Measurements from ENCODE around the gene EIF4G3. TPM values are rescaled to one million over a fixed set of nuclear protein-coding genes. Genes with fewer than 3 reads are reported as not detected.

EIF4G3 gene
- total and polyA plus RNA-seq, 10 donors = 14.3 to 97.3 (median 64.1) TPM

DNA sequence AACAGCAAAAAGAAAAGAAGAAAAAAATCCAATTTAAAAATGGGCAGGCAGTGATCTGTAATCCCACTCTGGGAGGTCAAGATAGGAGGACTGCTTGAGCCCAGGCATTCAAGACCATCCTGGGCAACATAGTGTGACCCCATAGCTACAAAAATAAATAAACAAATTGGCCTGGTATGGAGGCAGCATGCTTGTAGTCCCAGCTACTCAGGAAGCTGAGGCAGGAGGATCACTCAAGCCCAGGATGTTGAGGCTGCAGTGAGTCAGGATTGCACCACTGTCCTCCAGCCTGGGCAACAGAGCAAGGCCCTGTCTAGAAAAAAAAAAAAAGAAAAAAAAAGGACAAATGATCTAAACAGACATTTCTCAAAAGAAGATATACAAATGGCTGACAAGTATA lies 99.6 kb downstream of the EIF4G3 start:
- Histone ChIP-seq H3K27me3 (replicated peaks in 1 of 7) (no peaks in the 10 kb centered on the region), H3K36me3 (peaks cover 0 to 58% (median 8%) of the 10 kb centered on the region in 6 donors), H3K4me3 (no peak overlapping the region), H3K9me3 (no peaks in the 10 kb centered on the region), H3K4me1 (peaks cover 0 to 46% (median 7%) of the 10 kb centered on the region in 6 donors), H3K27ac (peak overlapping the region in 1 of 8 donors; percentile 46)
- intact Hi-C loops (cut with DNase I; ENCODE audit: low total_unique reads) = no loop called here
- TF ChIP-seq POLR2AphosphoS5 (IDR thresholded peaks at IDR 0.05) (no peak), POLR2A (IDR thresholded peaks at IDR 0.05) (no peak)
- TF ChIP-seq, protein P1, sequence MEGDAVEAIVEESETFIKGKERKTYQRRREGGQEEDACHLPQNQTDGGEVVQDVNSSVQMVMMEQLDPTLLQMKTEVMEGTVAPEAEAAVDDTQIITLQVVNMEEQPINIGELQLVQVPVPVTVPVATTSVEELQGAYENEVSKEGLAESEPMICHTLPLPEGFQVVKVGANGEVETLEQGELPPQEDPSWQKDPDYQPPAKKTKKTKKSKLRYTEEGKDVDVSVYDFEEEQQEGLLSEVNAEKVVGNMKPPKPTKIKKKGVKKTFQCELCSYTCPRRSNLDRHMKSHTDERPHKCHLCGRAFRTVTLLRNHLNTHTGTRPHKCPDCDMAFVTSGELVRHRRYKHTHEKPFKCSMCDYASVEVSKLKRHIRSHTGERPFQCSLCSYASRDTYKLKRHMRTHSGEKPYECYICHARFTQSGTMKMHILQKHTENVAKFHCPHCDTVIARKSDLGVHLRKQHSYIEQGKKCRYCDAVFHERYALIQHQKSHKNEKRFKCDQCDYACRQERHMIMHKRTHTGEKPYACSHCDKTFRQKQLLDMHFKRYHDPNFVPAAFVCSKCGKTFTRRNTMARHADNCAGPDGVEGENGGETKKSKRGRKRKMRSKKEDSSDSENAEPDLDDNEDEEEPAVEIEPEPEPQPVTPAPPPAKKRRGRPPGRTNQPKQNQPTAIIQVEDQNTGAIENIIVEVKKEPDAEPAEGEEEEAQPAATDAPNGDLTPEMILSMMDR (IDR thresholded peaks at IDR 0.05 in 8 of 11, conservative IDR thresholded peaks at IDR 0.05 in 3 of 11) = no peak
- no peak for DNase-seq

DNA sequence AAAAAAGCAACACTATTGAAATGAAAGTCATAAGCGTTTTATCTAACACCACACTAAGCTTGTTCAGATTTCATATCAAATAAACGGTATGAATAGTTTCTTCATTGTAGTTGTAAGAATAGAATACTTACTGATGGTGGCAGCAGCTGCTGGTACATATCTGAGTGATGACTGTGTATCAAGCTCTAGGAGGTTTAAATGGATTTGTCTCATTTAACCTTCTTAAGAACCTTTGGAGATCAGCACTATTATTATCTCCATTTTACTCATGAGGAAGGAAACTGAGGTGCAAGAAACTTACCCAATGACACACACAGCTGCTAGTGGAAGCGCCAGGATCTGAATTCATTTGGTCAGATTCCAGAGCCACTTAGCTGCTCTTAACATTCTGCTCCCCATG lies 104.0 kb downstream of the EIF4G3 start:
- H3K4me3 ChIP-seq = no peak overlapping the region
- TF ChIP-seq, protein P1 (IDR thresholded peaks at IDR 0.05 in 8 of 11, conservative IDR thresholded peaks at IDR 0.05 in 3 of 11) = no peak
- no peak for TF ChIP-seq POLR2A (IDR thresholded peaks at IDR 0.05)
- TF ChIP-seq POLR2AphosphoS5 (IDR thresholded peaks at IDR 0.05) = no peak
- 65 to 88% (median 77%) methylated on average over 3 of the region's 3 CpGs for WGBS, 5 donors
- intact Hi-C loops (cut with DNase I; ENCODE audit: low total_unique reads) = no loop called here
- peaks cover 0 to 68% (median 11%) of the 10 kb centered on the region in 6 donors for H3K4me1 ChIP-seq
- H3K27me3 ChIP-seq (replicated peaks in 1 of 7) = no peaks in the 10 kb centered on the region
- no peak for DNase-seq
- peaks cover 0 to 42% (median 6%) of the 10 kb centered on the region in 6 donors for H3K36me3 ChIP-seq
- H3K9me3 ChIP-seq = no peaks in the 10 kb centered on the region
- H3K27ac ChIP-seq = no peak overlapping the region

DNA sequence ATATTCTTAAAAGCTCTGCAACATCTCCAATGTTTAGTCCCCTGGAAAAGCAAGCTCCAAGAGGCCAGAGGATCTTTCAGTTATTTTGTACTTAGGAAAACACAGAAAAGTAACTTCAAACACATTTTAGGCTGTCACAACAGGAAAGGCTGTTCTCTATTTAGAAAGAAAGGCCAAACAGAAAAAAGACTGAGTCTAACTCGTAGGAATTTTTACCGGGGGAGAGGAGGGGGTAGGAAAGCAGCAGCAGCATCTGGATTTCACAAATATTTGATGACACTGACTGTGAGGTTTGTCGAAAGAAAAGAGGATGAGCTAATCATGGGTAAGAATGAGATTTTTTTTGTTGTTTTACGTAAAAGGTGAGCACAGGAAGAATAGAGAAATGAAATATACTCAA lies 107.1 kb downstream of the EIF4G3 start:
- DNase-seq = no peak
- H3K36me3 ChIP-seq = peaks cover 0 to 36% (median 6%) of the 10 kb centered on the region in 6 donors
- H3K27me3 ChIP-seq (replicated peaks in 1 of 7) = no peaks in the 10 kb centered on the region
- 35 to 66% (median 57%) methylated on average over 4 of the region's 4 CpGs for WGBS, 5 donors
- no peak overlapping the region for H3K4me3 ChIP-seq
- H3K9me3 ChIP-seq = no peaks in the 10 kb centered on the region
- TF ChIP-seq, protein P1 (IDR thresholded peaks at IDR 0.05 in 8 of 11, conservative IDR thresholded peaks at IDR 0.05 in 3 of 11) = no peak
- TF ChIP-seq POLR2A (IDR thresholded peaks at IDR 0.05) = no peak
- TF ChIP-seq POLR2AphosphoS5 (IDR thresholded peaks at IDR 0.05) = no peak
- no peak overlapping the region for H3K27ac ChIP-seq
- intact Hi-C loops (cut with DNase I; ENCODE audit: low total_unique reads) = no loop called here
- peaks cover 0 to 49% (median 4%) of the 10 kb centered on the region in 6 donors for H3K4me1 ChIP-seq

DNA sequence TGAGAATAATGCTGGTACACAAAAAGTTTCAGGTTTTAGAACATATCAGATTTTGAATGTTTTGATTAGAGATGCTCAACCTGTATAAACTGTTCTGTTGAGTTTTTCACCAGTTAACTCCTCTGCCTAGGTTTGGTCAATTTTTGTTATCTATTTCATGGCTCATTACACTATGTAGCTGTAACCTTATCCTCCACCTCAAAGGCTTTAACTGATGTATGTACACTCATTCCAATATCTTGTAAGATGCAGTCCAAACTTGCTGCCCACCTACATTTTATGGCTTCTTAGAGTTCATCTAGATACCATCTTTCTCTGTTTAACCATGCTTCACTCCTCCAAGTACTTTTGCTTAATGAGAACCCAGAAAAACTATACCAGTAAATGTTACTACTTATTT lies 107.8 kb downstream of the EIF4G3 start:
- DNase-seq = no peak
- Histone ChIP-seq H3K4me1 (peaks cover 0 to 49% (median 4%) of the 10 kb centered on the region in 6 donors), H3K36me3 (peaks cover 0 to 40% (median 6%) of the 10 kb centered on the region in 6 donors), H3K27me3 (replicated peaks in 1 of 7) (no peaks in the 10 kb centered on the region), H3K9me3 (no peaks in the 10 kb centered on the region), H3K4me3 (no peak overlapping the region), H3K27ac (no peak overlapping the region)
- intact Hi-C loops (cut with DNase I; ENCODE audit: low total_unique reads) = no loop called here
- TF ChIP-seq, protein P1 (IDR thresholded peaks at IDR 0.05 in 8 of 11, conservative IDR thresholded peaks at IDR 0.05 in 3 of 11) = no peak
- TF ChIP-seq POLR2A (IDR thresholded peaks at IDR 0.05) = no peak

All from spleen (tissue), 11 donors.